Activated CD4-positive, alpha-beta T cell treated with anti-CD3 and anti-CD28 coated beads for 4 hours (primary cell): Measurements from ENCODE around the gene TRPM2.

ENCODE experiments used
- DNase-seq, 2 donors: peaks; one replicate each; pipeline ENCODE4 v3.0.0-alpha.2; 2020

TRPM2 gene

GRCh38 chr21:44449473-44450363 lies 96.3 kb downstream of the TRPM2 start:
- DNase-seq, result no peak

- DNase-seq, result no peak
These were observed 97.0 kb downstream of the TRPM2 start for GRCh38 chr21:44450402-44450801.

- DNase-seq, result no peak
These were observed 97.6 kb downstream of the TRPM2 start for GRCh38 chr21:44450999-44451398.

- DNase-seq, result no peak
These were observed 99.7 kb downstream of the TRPM2 start for GRCh38 chr21:44453120-44453519.

- DNase-seq, result no peak
These were observed 100.6 kb downstream of the TRPM2 start for GRCh38 chr21:44454058-44454457.

GRCh38 chr21:44454747-44455523 lies 101.5 kb downstream of the TRPM2 start, which contains the start of gene LRRC3:
Gene LRRC3, plus strand, starts transcription at chr21:44455510. Its CDS starts 1,135 bp downstream, at chr21:44456645.
- DNase-seq, result peak; percentile 84 to 91

GRCh38 chr21:44455524-44456213 lies 102.2 kb downstream of the TRPM2 start:
- DNase-seq, result peak in 1 of 2 donors; percentile 12

GRCh38 chr21:44456214-44456914 lies 102.9 kb downstream of the TRPM2 start:
- DNase-seq, result no peak

GRCh38 chr21:44456915-44457736 lies 103.7 kb downstream of the TRPM2 start:
- no peak for DNase-seq

- DNase-seq, result no peak
These were observed 105.7 kb downstream of the TRPM2 start for GRCh38 chr21:44458971-44459711.

GRCh38 chr21:44459712-44460440 lies 106.5 kb downstream of the TRPM2 start:
- no peak for DNase-seq

GRCh38 chr21:44460441-44460755 lies 107.0 kb downstream of the TRPM2 start:
- no peak for DNase-seq

GRCh38 chr21:44461005-44461404 lies 107.6 kb downstream of the TRPM2 start:
- no peak for DNase-seq

- DNase-seq, result no peak
These were observed 108.1 kb downstream of the TRPM2 start for GRCh38 chr21:44461464-44462001.

- no peak for DNase-seq
These were observed 108.8 kb downstream of the TRPM2 start for GRCh38 chr21:44462086-44462833.

GRCh38 chr21:44462834-44463200 lies 109.4 kb downstream of the TRPM2 start:
- DNase-seq, result no peak

GRCh38 chr21:44463724-44464123 lies 110.3 kb downstream of the TRPM2 start:
- DNase-seq, result no peak

GRCh38 chr21:44464351-44464750 lies 110.9 kb downstream of the TRPM2 start:
- DNase-seq, result no peak

GRCh38 chr21:44466351-44466954 lies 113.0 kb downstream of the TRPM2 start:
- no peak for DNase-seq
